Sigmoid colon (tissue), 7 donors: ENCODE results near the gene PRELID3B. TPM values are rescaled to one million over a fixed set of nuclear protein-coding genes. Genes with fewer than 3 reads are reported as not detected.

ENCODE experiments used
- DNase-seq: peaks from one replicate; pipeline ENCODE4 v3.0.0-alpha.2; 2019
- H3K27ac ChIP-seq, 4 donors: fragments of 200-600 bp; sonication (generic); one replicate each; pipeline ENCODE4 v1.5.1; 2016 to 2019; ENCODE audit warnings: mild to moderate bottlenecking in 1 of 4
- H3K27me3 ChIP-seq, 3 donors: fragments of 200-600 bp; sonication (generic); one replicate each; pipeline ENCODE4 v1.5.1; 2019; ENCODE audit warnings: mild to moderate bottlenecking in 1 of 3
- H3K36me3 ChIP-seq, 4 donors: fragments of 200-600 bp; sonication (generic); one replicate each; pipeline ENCODE4 v1.5.1; 2016 to 2019
- H3K4me1 ChIP-seq, 4 donors: fragments of 200-600 bp; sonication (generic); one replicate each; pipeline ENCODE4 v1.5.1; 2017 to 2019
- H3K4me3 ChIP-seq, 4 donors: fragments of 200-600 bp; sonication (generic); one replicate each; pipeline ENCODE4 v1.5.1; 2017 to 2019; ENCODE audit warnings: mild to moderate bottlenecking in 2 of 4, moderate library complexity in 1 of 4
- H3K9me3 ChIP-seq, 4 donors: fragments of 200-600 bp in 3 of 4; sonication (generic) in 3 of 4; one replicate each; pipeline versions ENCODE4 v1.5.1 to v1.6.1; 2013 to 2019
- EP300 ChIP-seq, 4 donors: sonication (generic); formaldehyde crosslinking; IDR thresholded peaks; one replicate each; pipeline ENCODE4 v1.6.1; 2017; ENCODE audit warnings: antibody characterized with exemption in 4 of 4
- POLR2A ChIP-seq, 2 donors: fragments of 450-650 bp; IDR thresholded peaks; one replicate each; pipeline ENCODE4 v1.6.1; 2016; ENCODE audit warnings: antibody characterized with exemption in 2 of 2, mild to moderate bottlenecking in 2 of 2, moderate library complexity in 2 of 2
- POLR2AphosphoS5 ChIP-seq, 4 donors: sonication (generic); formaldehyde crosslinking; IDR thresholded peaks; one replicate each; pipeline ENCODE4 v1.6.1; 2017; ENCODE audit warnings: antibody characterized with exemption in 4 of 4
- WGBS, 2 donors: extraction: QIAGEN DNeasy Blood & Tissue Kit; methylation state at CpG; one replicate each; pipeline ENCODE4 v1.1.7; 2013; 5-methylcytosine and 5-hydroxymethylcytosine counted together
- intact Hi-C: fragments of 100-400 bp; cut with DNase I; formaldehyde crosslinking; loops from one replicate; pipeline ENCODE4 v1.15.1; 2023
- polyA plus RNA-seq, 3 donors: library from polyadenylated mRNA; stranded (reverse); fragments of 200-250 nt; gene quantifications; one replicate each; pipeline ENCODE4 v1.2.3, GENCODE V29; 2013
- total RNA-seq, 4 donors: library from RNA; depleted of rRNA; stranded (reverse); fragments of >200 nt; gene quantifications; one replicate each; pipeline ENCODE4 v1.1.0, GENCODE V29; 2016
- TF ChIP-seq, protein P1 (sequence below), 4 experiments: fragments of 450-650 bp in 3 of 4; fragments of 200-600 bp in 1 of 4; IDR thresholded peaks; one replicate each; pipeline ENCODE4 v1.5.1; 2016 to 2019; ENCODE audit warnings: antibody characterized with exemption in 4 of 4, mild to moderate bottlenecking in 3 of 4, moderate library complexity in 2 of 4
- donor health status: healthy with polysubstance abuse.
- donor health status: Bipolar disorder and iron deficiency.
- donor health status: healthy.

The PRELID3B gene
- total and polyA plus RNA-seq, 7 donors, result 27.4 to 189 (median 43.9) TPM

DNA sequence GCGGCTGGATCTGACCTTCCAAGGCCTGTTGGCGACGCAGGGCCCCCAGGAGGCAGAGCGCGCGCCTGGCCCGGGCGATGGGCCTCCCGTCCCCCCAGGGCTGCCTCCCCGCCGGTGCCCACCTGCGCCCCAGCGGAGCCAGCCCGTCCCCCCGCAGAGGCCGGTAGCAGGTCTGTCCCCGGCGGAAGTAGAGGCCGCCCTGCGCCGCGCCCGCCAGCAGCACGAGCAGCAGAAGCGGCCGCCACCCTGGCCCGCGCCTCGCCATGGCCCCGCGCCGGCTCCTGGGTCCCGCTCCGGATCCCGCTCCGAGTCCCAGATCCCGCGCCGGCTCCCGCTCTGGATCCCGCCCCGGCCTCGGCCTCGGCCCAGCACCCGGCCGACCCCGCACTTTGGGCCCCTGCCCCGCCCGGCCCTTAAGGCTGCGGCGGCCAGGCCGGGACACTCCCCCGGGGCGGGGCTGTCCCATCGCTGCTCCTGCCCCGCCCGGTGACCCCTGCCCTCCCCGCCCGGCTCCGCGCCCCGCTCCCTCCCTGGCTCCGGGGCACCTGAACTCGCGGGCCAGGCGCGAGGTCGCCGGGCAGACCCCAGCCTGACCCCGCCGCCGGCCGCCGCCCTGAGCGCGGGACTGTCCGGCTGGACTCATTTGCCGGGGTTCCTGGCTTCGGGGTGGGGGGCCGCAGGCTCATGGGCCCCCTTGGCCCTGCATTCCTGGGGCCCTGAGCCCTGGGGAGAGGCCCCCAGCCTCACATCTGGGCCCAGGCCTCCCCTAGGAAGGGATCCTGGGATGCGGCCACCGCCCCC, 35.5 kb downstream of the PRELID3B start, which contains the start of gene CTSZ:
Gene CTSZ, minus strand, starts transcription at position 391 of the 801 bp plus-strand sequence. Its CDS starts 126 bp downstream, at position 265.
- H3K4me1 ChIP-seq, result peaks cover 0 to 50% (median 39%) of the 10 kb centered on the region in 4 donors
- no peaks in the 10 kb centered on the region for H3K27me3 ChIP-seq
- no peak for TF ChIP-seq POLR2A (IDR thresholded peaks at IDR 0.05)
- TF ChIP-seq EP300 (IDR thresholded peaks at IDR 0.05), result no peak
- TF ChIP-seq, protein P1, sequence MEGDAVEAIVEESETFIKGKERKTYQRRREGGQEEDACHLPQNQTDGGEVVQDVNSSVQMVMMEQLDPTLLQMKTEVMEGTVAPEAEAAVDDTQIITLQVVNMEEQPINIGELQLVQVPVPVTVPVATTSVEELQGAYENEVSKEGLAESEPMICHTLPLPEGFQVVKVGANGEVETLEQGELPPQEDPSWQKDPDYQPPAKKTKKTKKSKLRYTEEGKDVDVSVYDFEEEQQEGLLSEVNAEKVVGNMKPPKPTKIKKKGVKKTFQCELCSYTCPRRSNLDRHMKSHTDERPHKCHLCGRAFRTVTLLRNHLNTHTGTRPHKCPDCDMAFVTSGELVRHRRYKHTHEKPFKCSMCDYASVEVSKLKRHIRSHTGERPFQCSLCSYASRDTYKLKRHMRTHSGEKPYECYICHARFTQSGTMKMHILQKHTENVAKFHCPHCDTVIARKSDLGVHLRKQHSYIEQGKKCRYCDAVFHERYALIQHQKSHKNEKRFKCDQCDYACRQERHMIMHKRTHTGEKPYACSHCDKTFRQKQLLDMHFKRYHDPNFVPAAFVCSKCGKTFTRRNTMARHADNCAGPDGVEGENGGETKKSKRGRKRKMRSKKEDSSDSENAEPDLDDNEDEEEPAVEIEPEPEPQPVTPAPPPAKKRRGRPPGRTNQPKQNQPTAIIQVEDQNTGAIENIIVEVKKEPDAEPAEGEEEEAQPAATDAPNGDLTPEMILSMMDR (IDR thresholded peaks at IDR 0.05), result no peak
- TF ChIP-seq POLR2AphosphoS5 (IDR thresholded peaks at IDR 0.05), result peak in 1 of 4 donors; percentile 43
- peak within 1 kb of the TSS; percentile 83 to 89 (median 84) for H3K27ac ChIP-seq
- H3K4me3 ChIP-seq, result peak within 1 kb of the TSS; percentile 72 to 89 (median 79)
- no peaks in the 10 kb centered on the region for H3K9me3 ChIP-seq
- WGBS, 2 donors, result 4% methylated on average over 82 of the region's 82 CpGs
- peak; percentile 76 for DNase-seq
- intact Hi-C loops, result loop anchor here (2.0 kb wide), 1 partner anchor 26 kb away; the partner anchor contains the start of gene ATP5F1E
- H3K36me3 ChIP-seq, result peaks cover 0 to 6% (median 0%) of the 10 kb centered on the region in 4 donors

- WGBS, 2 donors, result 7 to 33% methylated on average over 29 of the region's 29 CpGs
- peak overlapping the region; percentile 72 to 89 (median 79) for H3K4me3 ChIP-seq
- intact Hi-C loops, result loop anchor here (2.0 kb wide), 1 partner anchor 26 kb away; the partner anchor contains the start of gene ATP5F1E
- H3K27me3 ChIP-seq, result no peaks in the 10 kb centered on the region
- TF ChIP-seq, protein P1 (IDR thresholded peaks at IDR 0.05), result no peak
- TF ChIP-seq POLR2AphosphoS5 (IDR thresholded peaks at IDR 0.05) (no peak), POLR2A (IDR thresholded peaks at IDR 0.05) (no peak), EP300 (IDR thresholded peaks at IDR 0.05) (no peak)
- H3K36me3 ChIP-seq, result peaks cover 0 to 14% (median 2%) of the 10 kb centered on the region in 4 donors
- H3K4me1 ChIP-seq, result peaks cover 0 to 50% (median 39%) of the 10 kb centered on the region in 4 donors
- no peaks in the 10 kb centered on the region for H3K9me3 ChIP-seq
- DNase-seq, result peak; percentile 81
- H3K27ac ChIP-seq, result peak overlapping the region; percentile 83 to 89 (median 84)
Measured at GRCh38 chr20:59006167-59006863, 36.3 kb downstream of the PRELID3B start.

DNA sequence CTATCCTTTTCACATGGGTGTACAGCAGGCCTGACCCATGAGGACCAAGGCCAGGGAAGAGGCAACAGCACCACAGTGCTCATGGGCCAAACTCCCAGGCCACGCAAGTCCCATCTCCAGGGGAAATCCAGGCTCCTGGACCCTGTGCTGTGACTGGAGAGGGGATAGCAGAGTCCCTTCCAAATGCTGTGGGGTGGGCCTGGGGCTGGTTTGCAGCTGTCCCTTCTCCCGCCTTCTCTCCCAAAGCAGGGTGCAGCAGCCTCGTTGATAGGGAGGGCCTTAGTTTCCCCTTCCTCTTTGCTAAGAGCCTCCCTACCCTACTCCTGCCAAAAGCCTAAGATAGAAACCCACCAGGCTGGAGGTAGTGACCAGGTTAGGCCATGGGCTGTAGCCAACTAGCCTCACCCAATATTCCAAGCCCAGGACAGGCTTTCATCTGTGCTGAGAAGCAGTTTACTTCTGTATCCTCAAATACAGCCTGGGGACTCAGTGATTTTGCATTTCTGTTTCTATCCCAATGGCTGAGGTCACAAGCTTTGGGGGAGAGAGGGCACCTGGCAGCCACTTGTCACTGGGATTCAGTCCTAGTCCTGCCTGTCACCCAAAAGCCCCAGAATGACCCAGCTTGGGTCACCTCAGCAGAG, 36.9 kb downstream of the PRELID3B start:
- peaks cover 0 to 50% (median 39%) of the 10 kb centered on the region in 4 donors for H3K4me1 ChIP-seq
- H3K27me3 ChIP-seq, result no peaks in the 10 kb centered on the region
- DNase-seq, result peak; percentile 61
- no peak for TF ChIP-seq POLR2AphosphoS5 (IDR thresholded peaks at IDR 0.05)
- TF ChIP-seq, protein P1 (IDR thresholded peaks at IDR 0.05), result no peak
- TF ChIP-seq POLR2A (IDR thresholded peaks at IDR 0.05), result no peak
- no peak for TF ChIP-seq EP300 (IDR thresholded peaks at IDR 0.05)
- H3K9me3 ChIP-seq, result no peaks in the 10 kb centered on the region
- H3K27ac ChIP-seq, result peak overlapping the region; percentile 83 to 89 (median 84)
- H3K36me3 ChIP-seq, result peaks cover 0 to 21% (median 8%) of the 10 kb centered on the region in 4 donors
- intact Hi-C loops, result loop anchor here (2.0 kb wide), 1 partner anchor 27 kb away; the partner anchor contains the start of gene ATP5F1E
- 65 to 67% methylated on average over 3 of the region's 3 CpGs for WGBS, 2 donors
- H3K4me3 ChIP-seq, result peak overlapping the region; percentile 72 to 89 (median 79)

- intact Hi-C loops, result no loop called here
- WGBS, 2 donors, result 24 to 29% methylated on average over 17 of the region's 17 CpGs
- DNase-seq, result peak; percentile 78
- Histone ChIP-seq H3K4me1 (peaks cover 0 to 50% (median 39%) of the 10 kb centered on the region in 4 donors), H3K36me3 (peaks cover 0 to 26% (median 12%) of the 10 kb centered on the region in 4 donors), H3K27me3 (no peaks in the 10 kb centered on the region), H3K4me3 (peak overlapping the region in 3 of 4 donors; percentile 72 to 89 (median 81)), H3K27ac (peak overlapping the region; percentile 83 to 89 (median 84)), H3K9me3 (no peaks in the 10 kb centered on the region)
- TF ChIP-seq POLR2AphosphoS5 (IDR thresholded peaks at IDR 0.05) (no peak), POLR2A (IDR thresholded peaks at IDR 0.05) (no peak), EP300 (IDR thresholded peaks at IDR 0.05) (no peak)
- TF ChIP-seq, protein P1 (IDR thresholded peaks at IDR 0.05), result no peak
Measured at GRCh38 chr20:59004763-59005522, 37.6 kb downstream of the PRELID3B start.
